NB4 (cell line): ENCODE data around the gene DNAH9.

Experiments
- CTCF ChIP-seq: IDR thresholded peaks from one replicate; pipeline ENCODE4 v1.5.1; 2012; ENCODE audit warnings: low read depth, low read length
- POLR2A ChIP-seq: IDR thresholded peaks from 2 replicates; pipeline ENCODE4 v1.6.1; 2011; ENCODE audit warnings: mild to moderate bottlenecking; ENCODE audit not compliant: insufficient read length; ENCODE audit errors: extremely low read depth

DNA sequence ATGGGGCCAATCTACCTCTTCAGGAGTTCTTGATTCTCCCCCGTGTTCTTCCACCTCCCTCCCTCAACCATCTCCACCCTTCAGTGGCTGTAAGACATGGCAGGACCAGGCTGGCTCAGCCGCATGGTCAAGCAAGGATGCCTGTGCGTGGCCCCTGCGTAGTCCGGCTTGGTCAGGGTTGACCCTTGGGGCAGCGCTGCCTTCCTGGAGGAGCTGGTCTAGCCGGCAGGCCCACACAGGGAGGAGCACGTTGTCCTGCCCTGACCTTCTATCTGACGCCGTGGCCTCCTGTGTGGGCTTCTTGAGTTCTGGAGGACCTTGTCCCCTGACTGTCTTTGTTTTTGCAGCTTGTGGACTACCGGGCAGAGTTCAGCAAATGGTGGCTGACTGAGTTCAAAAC, 169.8 kb downstream of the DNAH9 start:
- TF ChIP-seq POLR2A (no peak), CTCF (no peak)
